Measurements from ENCODE around the gene ANO4.

ANO4 gene

GRCh38 chr12:100794441-100795173 is at the start of gene ANO4:
Gene ANO4 (plus strand): TSS chr12:100794776. CDS start chr12:100901786, 107,010 bp downstream.
- no peak for DNase-seq

- DNase-seq: no peak
These were observed 49.1 kb upstream of the ANO4 start for GRCh38 chr12:100745378-100746071.

GRCh38 chr12:100752841-100753240 is 41.7 kb upstream of the ANO4 start:
- no peak for DNase-seq

- no peak for DNase-seq
These were observed 40.7 kb upstream of the ANO4 start for GRCh38 chr12:100753837-100754236.

- DNase-seq: no peak
These were observed 39.4 kb upstream of the ANO4 start for GRCh38 chr12:100755186-100755585.

GRCh38 chr12:100758083-100758482 is 36.5 kb upstream of the ANO4 start:
- DNase-seq: no peak

GRCh38 chr12:100767371-100767770 is 27.2 kb upstream of the ANO4 start:
- DNase-seq: no peak

GRCh38 chr12:100767950-100768349 is 26.6 kb upstream of the ANO4 start:
- no peak for DNase-seq

GRCh38 chr12:100778967-100779590 is 15.5 kb upstream of the ANO4 start:
- no peak for DNase-seq

- DNase-seq: no peak
These were observed 5.4 kb upstream of the ANO4 start for GRCh38 chr12:100789146-100789545.

- DNase-seq: no peak
These were observed 4.6 kb upstream of the ANO4 start for GRCh38 chr12:100789975-100790374.

GRCh38 chr12:100790552-100790951 is 4.0 kb upstream of the ANO4 start:
- DNase-seq: no peak

GRCh38 chr12:100793182-100793581 is 1.4 kb upstream of the ANO4 start:
- no peak for DNase-seq

GRCh38 chr12:100795174-100795799 is 711 bp downstream of the ANO4 start:
- DNase-seq: no peak

GRCh38 chr12:100795800-100796179 is 1.2 kb downstream of the ANO4 start:
- no peak for DNase-seq

- no peak for DNase-seq
These were observed 2.0 kb downstream of the ANO4 start for GRCh38 chr12:100796621-100797020.

GRCh38 chr12:100797246-100797645 is 2.7 kb downstream of the ANO4 start:
- no peak for DNase-seq

- no peak for DNase-seq
These were observed 3.2 kb downstream of the ANO4 start for GRCh38 chr12:100797786-100798185.

- no peak for DNase-seq
These were observed 3.9 kb downstream of the ANO4 start for GRCh38 chr12:100798286-100799160.

GRCh38 chr12:100799770-100800169 is 5.2 kb downstream of the ANO4 start:
- DNase-seq: no peak

- DNase-seq: no peak
These were observed 6.1 kb downstream of the ANO4 start for GRCh38 chr12:100800723-100801122.

GRCh38 chr12:100801320-100801719 is 6.7 kb downstream of the ANO4 start:
- no peak for DNase-seq

GRCh38 chr12:100808777-100809176 is 14.2 kb downstream of the ANO4 start:
- DNase-seq: no peak
